GM18505 (cell line): ENCODE results near the gene SLC43A2.

Source experiments
- ATAC-seq: cut with Tn5 transposase; IDR thresholded peaks from one replicate; pipeline ENCODE4 v1.9.1; 2021; ENCODE audit not compliant: unreplicated experiment
- POLR2A ChIP-seq: IDR thresholded peaks from 4 replicates; pipeline ENCODE4 v1.6.1; 2011; ENCODE audit warnings: borderline replicate concordance; ENCODE audit not compliant: insufficient read depth, insufficient read length; ENCODE audit errors: extremely low read depth

The SLC43A2 gene

DNA sequence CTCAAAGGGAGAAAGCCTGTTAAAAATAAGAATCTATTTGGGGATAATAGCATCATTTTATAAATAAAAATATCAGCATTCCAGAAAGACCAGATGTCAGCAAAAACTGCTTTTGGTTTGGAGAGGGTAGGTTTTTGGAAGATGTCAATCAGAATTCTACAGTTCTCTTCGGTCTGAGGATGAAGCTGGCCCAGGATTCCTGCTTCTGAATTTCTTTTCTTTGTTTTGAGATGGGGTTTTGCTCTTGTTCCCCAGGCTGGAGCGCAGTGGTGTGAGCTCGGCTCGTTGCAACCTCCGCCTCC, 35.1 kb downstream of the SLC43A2 start:
- TF ChIP-seq POLR2A, result no peak
- no peak for ATAC-seq

GRCh38 chr17:1592751-1593629, 35.6 kb downstream of the SLC43A2 start:
- TF ChIP-seq POLR2A, result peak; percentile 37
- peak; percentile 72 for ATAC-seq

DNA sequence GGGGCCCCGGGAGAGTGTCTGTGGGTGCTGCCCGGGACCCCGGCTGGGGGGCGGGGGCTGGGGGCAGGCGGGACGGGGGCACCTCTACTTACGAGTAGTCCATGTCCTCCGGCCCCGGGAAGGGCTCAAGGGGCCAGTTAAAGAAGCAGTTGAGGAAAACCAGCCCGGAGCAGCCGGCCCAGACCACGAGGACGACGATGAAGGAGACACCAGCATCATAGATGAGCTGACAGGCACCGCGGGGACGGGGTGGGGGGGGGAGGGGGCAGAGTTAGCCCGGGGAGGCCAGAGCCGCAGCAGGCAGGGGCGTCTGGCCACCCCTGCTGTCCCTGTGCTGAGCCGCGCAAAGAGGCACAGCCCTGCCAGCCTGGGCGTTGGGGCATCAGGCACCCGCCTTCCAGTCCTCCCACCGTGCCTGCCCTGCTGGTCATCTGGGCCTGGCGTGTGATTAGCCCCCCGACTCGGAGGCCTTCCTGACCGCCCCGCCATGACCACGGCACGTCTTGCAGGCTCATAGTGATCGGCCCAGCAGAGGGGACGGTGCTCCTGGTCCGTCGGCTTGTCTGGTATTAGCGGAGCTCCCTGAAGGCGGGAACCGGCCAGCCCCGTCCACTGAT, 37.1 kb downstream of the SLC43A2 start:
- ATAC-seq, result no peak
- no peak for TF ChIP-seq POLR2A

- no peak for TF ChIP-seq POLR2A
- no peak for ATAC-seq
Measured at GRCh38 chr17:1590747-1591473, 37.7 kb downstream of the SLC43A2 start.

- no peak for ATAC-seq
- no peak for TF ChIP-seq POLR2A
Measured at GRCh38 chr17:1590029-1590746, 38.4 kb downstream of the SLC43A2 start.

DNA sequence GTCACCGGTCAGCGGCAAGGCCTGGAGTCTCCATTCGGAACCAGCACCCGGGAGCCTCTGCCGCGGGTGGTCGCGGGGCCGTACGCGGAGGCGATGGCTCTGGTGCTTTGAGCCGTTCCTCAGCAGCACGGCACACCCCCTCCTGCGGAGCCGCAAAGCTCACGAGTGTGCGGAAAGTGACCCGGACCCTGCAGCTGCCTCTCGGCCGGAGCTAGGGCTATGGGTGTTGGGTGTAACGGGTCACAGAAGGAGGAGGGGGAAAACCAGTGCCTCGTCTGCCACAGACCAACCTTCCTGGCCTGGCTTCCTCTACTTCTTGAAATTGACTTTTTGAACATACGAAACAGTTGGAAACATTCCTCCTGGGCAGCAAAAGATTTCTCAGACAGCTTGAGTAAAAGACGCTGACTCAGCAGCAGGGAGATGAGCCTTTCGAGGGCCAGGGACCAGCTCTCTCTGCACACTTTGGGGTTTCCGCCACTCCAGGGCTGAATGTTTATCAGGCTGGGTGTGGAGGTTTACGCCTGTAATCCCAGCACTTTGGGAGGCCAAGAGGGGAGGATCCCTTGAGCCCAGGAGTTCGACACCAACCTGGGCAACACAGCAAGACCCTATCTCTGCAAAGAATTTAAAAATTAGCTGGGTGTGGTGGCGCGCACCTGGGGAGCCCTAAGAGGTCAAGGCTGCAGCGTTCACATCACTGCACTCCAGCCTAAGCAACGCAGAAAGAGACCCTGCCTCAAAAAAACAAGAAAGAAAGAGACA, 39.6 kb downstream of the SLC43A2 start:
- TF ChIP-seq POLR2A, result no peak
- no peak for ATAC-seq

DNA sequence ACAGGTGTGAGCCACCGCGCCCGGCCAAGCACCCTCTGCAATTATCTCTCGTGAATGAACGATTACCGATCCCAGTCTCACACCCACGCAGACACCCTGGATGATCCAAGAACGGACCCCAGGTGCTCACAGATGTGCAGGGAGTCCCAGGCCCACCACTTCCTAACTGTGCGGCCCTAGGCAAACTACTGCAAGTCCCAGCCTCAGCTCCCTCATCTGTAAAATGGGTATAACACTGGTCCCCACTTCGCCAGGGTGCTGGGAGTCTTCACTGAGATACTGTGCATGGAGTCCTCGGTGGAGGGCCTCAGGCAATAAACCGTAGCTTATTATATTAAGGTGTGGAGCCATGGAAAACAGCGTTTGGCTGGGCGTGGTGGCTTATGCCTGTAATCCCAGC, 44.5 kb downstream of the SLC43A2 start:
- TF ChIP-seq POLR2A, result no peak
- no peak for ATAC-seq

DNA sequence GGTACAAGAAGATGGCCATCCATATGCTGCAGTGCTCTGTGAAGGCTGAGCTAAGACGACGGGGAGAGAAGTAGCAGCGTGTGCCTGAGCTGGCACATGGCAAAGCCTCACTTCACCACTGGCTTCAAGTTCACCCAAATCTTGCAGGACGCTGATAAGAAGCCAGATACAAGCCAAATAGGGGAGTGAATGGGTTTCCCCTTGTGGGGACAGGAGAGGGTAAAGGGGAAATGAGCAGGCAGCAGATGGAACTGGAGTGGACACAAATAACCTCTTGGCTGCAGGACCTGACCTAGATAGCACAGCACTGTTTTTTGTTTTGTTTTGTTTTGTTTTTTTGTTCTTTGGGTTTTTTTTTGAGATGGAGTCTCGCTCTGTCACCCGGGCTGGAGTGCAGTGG, 45.1 kb downstream of the SLC43A2 start:
- no peak for ATAC-seq
- no peak for TF ChIP-seq POLR2A

GRCh38 chr17:1582374-1582773, 46.3 kb downstream of the SLC43A2 start:
- no peak for ATAC-seq

DNA sequence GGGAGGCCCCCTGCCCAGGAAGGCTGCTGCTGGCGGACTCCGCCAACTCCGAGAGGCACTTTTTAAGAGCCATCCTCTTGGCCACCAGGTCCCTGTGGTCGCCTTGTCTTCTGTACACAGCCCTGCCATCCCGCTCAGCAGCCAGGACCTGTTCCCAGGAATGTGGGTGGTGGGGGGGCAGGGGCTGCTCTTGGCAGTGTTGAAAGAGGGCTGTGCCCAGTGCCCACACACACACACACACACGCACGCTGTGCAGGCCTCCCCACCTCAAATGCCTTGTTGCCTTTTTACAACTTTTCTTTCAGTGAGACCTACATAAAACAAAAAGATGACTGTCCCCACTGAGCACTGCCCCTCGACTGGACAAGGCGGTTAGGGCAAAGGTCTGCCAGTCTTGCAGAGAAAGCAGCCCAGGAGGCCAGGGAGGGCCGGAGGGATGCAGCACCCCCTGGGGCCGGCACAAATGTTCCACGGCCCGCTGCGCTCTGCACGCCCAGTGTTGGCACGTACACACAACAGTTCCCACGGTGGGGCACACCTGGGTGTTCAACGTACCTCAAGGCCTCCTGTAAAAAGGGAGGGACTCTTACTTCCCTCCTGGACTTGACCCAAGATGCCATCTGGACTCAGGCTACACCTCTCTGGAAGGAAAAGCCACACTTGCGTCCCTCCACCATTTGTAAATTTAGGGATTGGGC, 47.5 kb downstream of the SLC43A2 start:
- no peak for ATAC-seq

More at GRCh38 chr17:1582374-1582773, 46.3 kb downstream of the SLC43A2 start:
- no peak for TF ChIP-seq POLR2A

GRCh38 chr17:1578029-1578428, 50.6 kb downstream of the SLC43A2 start:
- ATAC-seq, result no peak
- no peak for TF ChIP-seq POLR2A

More for the DNA sequence above, 47.5 kb downstream of the SLC43A2 start:
- TF ChIP-seq POLR2A, result no peak

GRCh38 chr17:1577583-1578013, 51.0 kb downstream of the SLC43A2 start:
- no peak for ATAC-seq
- no peak for TF ChIP-seq POLR2A
